Placental epithelial cell (primary cell): ENCODE measurements around the gene TYROBP. TPM values are rescaled to one million over a fixed set of nuclear protein-coding genes. Genes with fewer than 3 reads are reported as not detected.

Experiments
- small RNA-seq: library from RNA; depleted of rRNA; stranded (forward); fragments of <200 nt; gene quantifications from one replicate; pipeline ENCODE3, GENCODE V24; 2012
- total RNA-seq: library from RNA; depleted of rRNA; stranded (reverse); fragments of >200 nt; gene quantifications from 2 replicates; pipeline ENCODE4 v1.2.3, GENCODE V29; 2012

TYROBP gene
- not detected in 2 replicates for total RNA-seq

GRCh38 chr19:35908010-35908441 lies at the start of gene TYROBP:
Gene TYROBP, minus strand, starts transcription at chr19:35908295. Its CDS starts 67 bp downstream, at chr19:35908228.

GRCh38 chr19:35935911-35936737 lies 28.0 kb upstream of the TYROBP start, which contains the start of gene LRFN3:
Gene LRFN3, plus strand, starts transcription at chr19:35936374. Its CDS starts 3,052 bp downstream, at chr19:35939426.

GRCh38 chr19:35901854-35902661 lies 6.0 kb downstream of the TYROBP start, which contains the start of gene HCST:
Gene HCST, plus strand, starts transcription at chr19:35902529. Its CDS starts 65 bp downstream, at chr19:35902594.

GRCh38 chr19:35868172-35868822 lies 39.8 kb downstream of the TYROBP start, which contains the start of gene APLP1:
Gene APLP1, plus strand, starts transcription at chr19:35868574. Its CDS starts 63 bp downstream, at chr19:35868637.

GRCh38 chr19:35856546-35857149 lies 51.4 kb downstream of the TYROBP start, which contains the start of gene KIRREL2:
Gene KIRREL2, plus strand, starts transcription at chr19:35856911. Its CDS starts 209 bp downstream, at chr19:35857120.

Small RNAs within 50 kb of the gene (small RNA-seq; reads per million reads assigned to genes)
- gene AF038458.1 (not detected), gene RN7SL402P (not detected)

Other genes with a start within 250 kb of the TYROBP start
- gene UPK1A, start 241.8 kb downstream of the TYROBP start, total RNA-seq, result 0.39 TPM in 1 of 2 replicates, not detected in the other
- not detected in 2 replicates for gene ZBTB32, start 203.7 kb downstream of the TYROBP start, total RNA-seq
- gene KMT2B, start 190.3 kb downstream of the TYROBP start, total RNA-seq, result 9.7 and 14.5 TPM in 2 replicates
- 2.0 and 3.5 TPM in 2 replicates for gene IGFLR1, start 165.8 kb downstream of the TYROBP start, total RNA-seq
- gene U2AF1L4, start 162.9 kb downstream of the TYROBP start, total RNA-seq, result 12.7 and 18.8 TPM in 2 replicates
- 13.7 TPM in 2 replicates for gene PSENEN, start 162.6 kb downstream of the TYROBP start, total RNA-seq
- 41.9 and 45.1 TPM in 2 replicates for gene LIN37, start 159.7 kb downstream of the TYROBP start, total RNA-seq
- gene HSPB6, start 151.3 kb downstream of the TYROBP start, total RNA-seq, result 4.3 and 22.8 TPM in 2 replicates
- 20.0 and 28.6 TPM in 2 replicates for gene PROSER3, start 150.1 kb downstream of the TYROBP start, total RNA-seq
- gene ARHGAP33, start 132.7 kb downstream of the TYROBP start, total RNA-seq, result 8.7 and 14.5 TPM in 2 replicates
- gene PRODH2, start 95.5 kb downstream of the TYROBP start, total RNA-seq, result not detected in 2 replicates
- gene NPHS1, start 55.8 kb downstream of the TYROBP start, total RNA-seq, result not detected in 2 replicates
- gene KIRREL2, start 51.4 kb downstream of the TYROBP start, total RNA-seq, result 0.39 TPM in 1 of 2 replicates, not detected in the other
- gene APLP1, start 39.7 kb downstream of the TYROBP start, total RNA-seq, result 5.5 and 9.1 TPM in 2 replicates
- 5.6 and 16.5 TPM in 2 replicates for gene NFKBID, start 7.8 kb downstream of the TYROBP start, total RNA-seq
- 3.1 and 3.5 TPM in 2 replicates for gene HCST, start 5.8 kb downstream of the TYROBP start, total RNA-seq
- gene LRFN3, start 28.1 kb upstream of the TYROBP start, total RNA-seq, result 8.6 and 11.6 TPM in 2 replicates
- 17.4 and 22.4 TPM in 2 replicates for gene SDHAF1, start 86.9 kb upstream of the TYROBP start, total RNA-seq
- 8.5 and 10.2 TPM in 2 replicates for gene SYNE4, start 100.5 kb upstream of the TYROBP start, total RNA-seq
- gene ALKBH6, start 105.9 kb upstream of the TYROBP start, total RNA-seq, result 11.0 and 18.3 TPM in 2 replicates
- 6.3 and 13.0 TPM in 2 replicates for gene CLIP3, start 124.6 kb upstream of the TYROBP start, total RNA-seq
- gene THAP8, start 146.0 kb upstream of the TYROBP start, total RNA-seq, result 5.5 and 8.1 TPM in 2 replicates
- 14.1 and 17.5 TPM in 2 replicates for gene WDR62, start 146.6 kb upstream of the TYROBP start, total RNA-seq
- not detected in 2 replicates for gene OVOL3, start 202.8 kb upstream of the TYROBP start, total RNA-seq
- gene POLR2I, start 206.6 kb upstream of the TYROBP start, total RNA-seq, result 55.5 and 82.8 TPM in 2 replicates
- gene TBCB, start 207.2 kb upstream of the TYROBP start, total RNA-seq, result 173 and 337 TPM in 2 replicates
- 413 and 636 TPM in 2 replicates for gene CAPNS1, start 231.8 kb upstream of the TYROBP start, total RNA-seq
- gene COX7A1, start 244.2 kb upstream of the TYROBP start, total RNA-seq, result 4.9 and 53.8 TPM in 2 replicates